MM.1S (cell line): ENCODE measurements around the gene KLHL20.

Experiments used
- DNase-seq: peaks from one replicate; pipeline ENCODE4 v3.0.0-alpha.2; 2015
- H2AFZ ChIP-seq: fragments of 300-600 bp; sonication (generic); 2 replicates; pipeline ENCODE4 v1.6.0; 2016; ENCODE audit warnings: antibody characterized with exemption, low read length
- H3F3A ChIP-seq: fragments of 300-600 bp; sonication (generic); 2 replicates; pipeline ENCODE4 v1.6.1; 2016; ENCODE audit warnings: mild to moderate bottlenecking, antibody characterized with exemption, low read length, moderate library complexity, mixed read lengths; ENCODE audit not compliant: insufficient read depth
- H3K27ac ChIP-seq: fragments of 300-600 bp; sonication (generic); 2 replicates; pipeline ENCODE4 v1.5.1; 2016; ENCODE audit warnings: mild to moderate bottlenecking, low read length
- H3K27me3 ChIP-seq: fragments of 300-600 bp; sonication (generic); replicated peaks from 2 replicates; pipeline ENCODE4 v1.6.0; 2016; ENCODE audit warnings: low read length; ENCODE audit not compliant: insufficient read depth
- H3K36me3 ChIP-seq: fragments of 300-600 bp; sonication (generic); replicated peaks from 2 replicates; pipeline ENCODE4 v1.6.1; 2016; ENCODE audit warnings: mild to moderate bottlenecking, low read length, mixed read lengths; ENCODE audit not compliant: insufficient read depth
- H3K4me1 ChIP-seq: fragments of 300-600 bp; sonication (generic); 2 replicates; pipeline ENCODE4 v1.6.1; 2016; ENCODE audit warnings: low read length, mixed read lengths
- H3K4me2 ChIP-seq: fragments of 300-600 bp; sonication (generic); 2 replicates; pipeline ENCODE4 v1.6.0; 2016; ENCODE audit warnings: low read depth, low read length
- H3K4me3 ChIP-seq: fragments of 300-600 bp; sonication (generic); 2 replicates; pipeline ENCODE4 v1.5.1; 2016; ENCODE audit warnings: low read length, mixed read lengths
- H3K79me2 ChIP-seq: fragments of 300-600 bp; sonication (generic); 2 replicates; pipeline ENCODE4 v1.6.1; 2016; ENCODE audit warnings: mixed run types, low read length, mixed read lengths
- H3K9ac ChIP-seq: fragments of 300-600 bp; sonication (generic); 2 replicates; pipeline ENCODE4 v1.6.1; 2016; ENCODE audit warnings: low read length, mixed read lengths
- H3K9me2 ChIP-seq: fragments of 300-600 bp; sonication (generic); replicated peaks from 2 replicates; pipeline ENCODE4 v1.6.1; 2016; ENCODE audit warnings: mild to moderate bottlenecking, low read length, mixed read lengths; ENCODE audit not compliant: insufficient read depth
- H3K9me3 ChIP-seq: fragments of 300-600 bp; sonication (generic); replicated peaks from 2 replicates; pipeline ENCODE4 v1.6.1; 2016; ENCODE audit warnings: mild to moderate bottlenecking, low read length, mixed read lengths; ENCODE audit not compliant: insufficient read depth
- H4K20me1 ChIP-seq: fragments of 300-600 bp; sonication (generic); 2 replicates; pipeline ENCODE4 v1.6.1; 2016; ENCODE audit warnings: mild to moderate bottlenecking, low read length, moderate library complexity, mixed read lengths; ENCODE audit not compliant: insufficient read depth
- CTCF ChIP-seq: fragments of 300-600 bp; sonication (generic); IDR thresholded peaks from 2 replicates; pipeline ENCODE4 v1.5.1; 2016; ENCODE audit warnings: antibody characterized with exemption, low read length, mixed read lengths
- EZH2 ChIP-seq: fragments of 300-600 bp; sonication (generic); optimal IDR thresholded peaks from 2 replicates; pipeline ENCODE3; 2017; ENCODE audit warnings: low read depth, mild to moderate bottlenecking, antibody characterized with exemption, low read length, mixed read lengths
- EZH2phosphoT487 ChIP-seq: fragments of 300-600 bp; sonication (generic); IDR thresholded peaks from 2 replicates; pipeline ENCODE4 v1.6.1; 2018; ENCODE audit warnings: antibody characterized with exemption, low read length

The KLHL20 gene

GRCh38 chr1:173775578-173776226 is 60.9 kb downstream of the KLHL20 start:
- H3K4me3 ChIP-seq = no peak overlapping the region
- no peak for TF ChIP-seq EZH2phosphoT487
- TF ChIP-seq CTCF = no peak
- no peak for TF ChIP-seq EZH2
- H3K4me1 ChIP-seq = no peaks in the 10 kb centered on the region
- no peak overlapping the region for H3K4me2 ChIP-seq
- H3K9me3 ChIP-seq = no peaks in the 10 kb centered on the region
- no peak overlapping the region for H3K27ac ChIP-seq
- H4K20me1 ChIP-seq = no peaks in the 10 kb centered on the region
- no peaks in the 10 kb centered on the region for H3K9me2 ChIP-seq
- no peak overlapping the region for H2AFZ ChIP-seq
- DNase-seq = no peak
- H3K27me3 ChIP-seq = no peaks in the 10 kb centered on the region
- H3K9ac ChIP-seq = no peak overlapping the region
- no peaks in the 10 kb centered on the region for H3F3A ChIP-seq
- H3K36me3 ChIP-seq = no peaks in the 10 kb centered on the region
- 0 out of 2 replicates have a peak, but pooled peaks cover 6% of the 10 kb centered on the region for H3K79me2 ChIP-seq

GRCh38 chr1:173779936-173780335 is 65.2 kb downstream of the KLHL20 start:
- Histone ChIP-seq H3F3A (no peaks in the 10 kb centered on the region), H3K4me3 (no peak overlapping the region), H3K9me2 (no peaks in the 10 kb centered on the region), H3K27me3 (no peaks in the 10 kb centered on the region), H3K9ac (no peak overlapping the region), H4K20me1 (no peaks in the 10 kb centered on the region), H3K27ac (no peak overlapping the region), H3K4me1 (no peaks in the 10 kb centered on the region), H2AFZ (no peak overlapping the region), H3K79me2 (0 out of 2 replicates have a peak, but pooled peaks cover 6% of the 10 kb centered on the region), H3K9me3 (no peaks in the 10 kb centered on the region), H3K36me3 (no peaks in the 10 kb centered on the region; the same call in 1 of the 2 replicates), H3K4me2 (no peak overlapping the region)
- no peak for DNase-seq
- TF ChIP-seq EZH2 (no peak), EZH2phosphoT487 (no peak), CTCF (no peak)

GRCh38 chr1:173784997-173785396 is 70.2 kb downstream of the KLHL20 start:
- Histone ChIP-seq H3K4me2 (no peak overlapping the region), H3K9me2 (no peaks in the 10 kb centered on the region), H3K9ac (no peak overlapping the region), H3K4me3 (no peak overlapping the region), H3K27me3 (no peaks in the 10 kb centered on the region), H3K27ac (no peak overlapping the region), H4K20me1 (no peaks in the 10 kb centered on the region), H3K79me2 (0 out of 2 replicates have a peak, but pooled peaks cover 1% of the 10 kb centered on the region), H3K4me1 (no peaks in the 10 kb centered on the region), H3F3A (no peaks in the 10 kb centered on the region), H2AFZ (no peak overlapping the region), H3K36me3 (no peaks in the 10 kb centered on the region; the same call in 1 of the 2 replicates), H3K9me3 (no peaks in the 10 kb centered on the region)
- DNase-seq = no peak
- no peak for TF ChIP-seq EZH2phosphoT487
- no peak for TF ChIP-seq CTCF
- no peak for TF ChIP-seq EZH2
